Colonic mucosa (tissue), 4 donors: Measurements from ENCODE around the gene RAB14. TPM values are rescaled to one million over a fixed set of nuclear protein-coding genes. Genes with fewer than 3 reads are reported as not detected.

Experiments
- DNase-seq: peaks from one replicate; pipeline ENCODE4 v3.0.0-alpha.2; 2020
- H3K27ac ChIP-seq: fragments of 200-600 bp; one replicate; pipeline ENCODE4 v1.8.0; 2021
- H3K27me3 ChIP-seq: fragments of 200-600 bp; one replicate; pipeline ENCODE4 v1.8.0; 2021
- H3K36me3 ChIP-seq: fragments of 200-600 bp; one replicate; pipeline ENCODE4 v1.8.0; 2021
- H3K4me1 ChIP-seq: fragments of 200-600 bp; one replicate; pipeline ENCODE4 v1.8.0; 2021; ENCODE audit warnings: mild to moderate bottlenecking
- H3K4me3 ChIP-seq: fragments of 200-600 bp; one replicate; pipeline ENCODE4 v1.8.0; 2021
- H3K9ac ChIP-seq, 2 donors: one replicate each; pipeline ENCODE4 v1.7.0; 2013; ENCODE audit warnings: control low read depth in 2 of 2, low read depth in 2 of 2, low read length in 2 of 2
- H3K9me3 ChIP-seq: fragments of 200-600 bp; one replicate; pipeline ENCODE4 v1.8.0; 2021
- intact Hi-C: fragments of 100-400 bp; cut with DNase I; formaldehyde crosslinking; loops from one replicate; pipeline ENCODE4 v1.14.1; 2022
- total RNA-seq, 2 donors: library from RNA; stranded (reverse); fragmentation: NEBNext Ultra II Directional in 1 of 2; extraction: Animal tissue kit (Norgen Biotek cat#: 25700) in 1 of 2; gene quantifications; one replicate each; pipeline ENCODE4 v1.2.1, GENCODE V29; 2021
- TF ChIP-seq, protein P1 (sequence below): fragments of 200-600 bp; IDR thresholded peaks from one replicate; pipeline ENCODE4 v1.8.0; 2022; ENCODE audit warnings: antibody characterized with exemption, mild to moderate bottlenecking
- donor health status: healthy.
- donor health status: DM: no; HTN: no; CAD: no.
- donor health status: DM: no; HTN: no; CAD: no.

RAB14 gene
- total RNA-seq, 2 donors from 2014 or later, result 78.5 to 108 TPM

DNA sequence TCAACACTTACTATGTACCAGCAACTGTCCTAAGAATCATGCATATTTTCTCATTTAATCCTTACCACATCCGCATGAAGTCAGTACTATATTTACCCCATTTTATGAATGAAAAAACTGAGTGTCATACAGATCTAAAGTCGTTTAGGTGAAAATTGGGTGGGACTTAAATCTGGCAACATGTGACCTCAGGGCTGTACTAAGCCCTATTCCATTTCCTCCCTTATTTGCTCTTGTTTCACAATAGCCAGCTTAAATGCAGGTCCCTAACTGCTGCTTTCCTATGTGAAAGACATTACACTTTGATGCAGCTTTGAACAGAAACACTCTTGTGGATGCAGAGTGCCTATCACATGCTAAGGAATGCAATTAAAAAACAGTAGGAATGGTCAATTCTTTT lies 2.5 kb upstream of the RAB14 start:
- H3K4me3 ChIP-seq, result no peak overlapping the region
- no peaks in the 10 kb centered on the region for H3K36me3 ChIP-seq
- H3K9me3 ChIP-seq, result no peaks in the 10 kb centered on the region
- TF ChIP-seq, protein P1, sequence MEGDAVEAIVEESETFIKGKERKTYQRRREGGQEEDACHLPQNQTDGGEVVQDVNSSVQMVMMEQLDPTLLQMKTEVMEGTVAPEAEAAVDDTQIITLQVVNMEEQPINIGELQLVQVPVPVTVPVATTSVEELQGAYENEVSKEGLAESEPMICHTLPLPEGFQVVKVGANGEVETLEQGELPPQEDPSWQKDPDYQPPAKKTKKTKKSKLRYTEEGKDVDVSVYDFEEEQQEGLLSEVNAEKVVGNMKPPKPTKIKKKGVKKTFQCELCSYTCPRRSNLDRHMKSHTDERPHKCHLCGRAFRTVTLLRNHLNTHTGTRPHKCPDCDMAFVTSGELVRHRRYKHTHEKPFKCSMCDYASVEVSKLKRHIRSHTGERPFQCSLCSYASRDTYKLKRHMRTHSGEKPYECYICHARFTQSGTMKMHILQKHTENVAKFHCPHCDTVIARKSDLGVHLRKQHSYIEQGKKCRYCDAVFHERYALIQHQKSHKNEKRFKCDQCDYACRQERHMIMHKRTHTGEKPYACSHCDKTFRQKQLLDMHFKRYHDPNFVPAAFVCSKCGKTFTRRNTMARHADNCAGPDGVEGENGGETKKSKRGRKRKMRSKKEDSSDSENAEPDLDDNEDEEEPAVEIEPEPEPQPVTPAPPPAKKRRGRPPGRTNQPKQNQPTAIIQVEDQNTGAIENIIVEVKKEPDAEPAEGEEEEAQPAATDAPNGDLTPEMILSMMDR, result no peak
- peaks cover 15% of the 10 kb centered on the region for H3K4me1 ChIP-seq
- no peak for DNase-seq
- intact Hi-C loops, result no loop called here
- no peaks in the 10 kb centered on the region for H3K27me3 ChIP-seq
- no peak overlapping the region for H3K27ac ChIP-seq
- no peak overlapping the region for H3K9ac ChIP-seq

DNA sequence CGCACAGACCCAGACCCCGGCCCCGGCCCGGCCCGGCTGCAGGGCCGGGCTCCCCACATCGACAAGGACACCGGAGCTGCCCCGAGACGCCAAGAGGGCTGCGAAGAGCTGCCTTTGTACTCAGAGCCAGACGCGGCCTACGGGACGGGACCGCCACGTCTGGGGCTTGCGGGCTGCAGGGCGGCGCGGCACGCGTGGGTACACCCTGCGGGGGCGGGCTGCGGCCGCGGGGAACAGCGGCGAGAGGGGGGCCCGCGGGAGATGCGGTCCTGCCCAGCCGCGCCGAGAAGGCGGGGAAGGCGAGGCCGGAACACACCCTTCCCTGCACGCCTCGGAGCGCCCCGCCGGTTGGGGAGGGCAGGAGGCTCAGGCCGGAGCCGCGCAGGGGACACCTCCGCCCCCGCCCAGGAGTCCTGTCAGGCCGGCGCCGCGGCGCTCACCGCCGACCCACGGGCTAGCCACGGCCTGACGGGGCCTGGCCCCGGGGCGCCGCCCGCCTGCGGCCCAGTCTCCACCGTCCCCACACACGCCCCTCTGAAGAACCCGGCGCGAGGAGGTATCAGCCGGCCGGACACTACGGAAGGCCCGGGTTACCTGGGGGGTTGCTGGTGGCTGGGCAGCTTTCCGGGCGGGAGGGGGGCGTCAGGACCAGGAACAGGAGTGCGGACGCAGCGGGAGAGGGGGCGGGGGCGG lies 478 bp downstream of the RAB14 start:
- peak overlapping the region; percentile 84 for H3K4me3 ChIP-seq
- H3K9me3 ChIP-seq, result no peaks in the 10 kb centered on the region
- peak overlapping the region; percentile 97 for H3K27ac ChIP-seq
- intact Hi-C loops, result no loop called here
- peak overlapping the region; percentile 91 to 95 for H3K9ac ChIP-seq
- H3K27me3 ChIP-seq, result no peaks in the 10 kb centered on the region
- H3K4me1 ChIP-seq, result peaks cover 26% of the 10 kb centered on the region
- H3K36me3 ChIP-seq, result no peaks in the 10 kb centered on the region
- peak; percentile 59 for DNase-seq
- TF ChIP-seq, protein P1, result no peak

DNA sequence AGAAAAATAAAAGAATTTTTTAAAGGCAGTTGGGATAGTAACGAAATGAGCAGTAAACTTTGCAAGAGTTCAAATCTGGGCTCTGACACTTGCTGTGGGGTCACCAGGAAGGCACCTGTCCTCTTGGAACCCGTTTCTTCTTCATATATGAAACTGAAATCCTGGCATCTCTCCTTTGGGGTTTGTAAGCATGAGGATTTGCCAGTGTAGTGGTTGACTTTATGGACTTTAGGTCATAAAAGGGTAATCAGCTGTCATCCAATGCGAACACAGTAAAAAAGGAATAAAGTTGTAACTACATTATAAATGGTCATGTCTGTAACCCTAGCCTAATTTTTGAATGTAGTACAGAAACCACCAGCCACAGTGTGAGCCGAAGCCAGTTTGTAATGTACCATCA lies 1.3 kb downstream of the RAB14 start:
- intact Hi-C loops, result no loop called here
- H3K36me3 ChIP-seq, result no peaks in the 10 kb centered on the region
- TF ChIP-seq, protein P1, result no peak
- peaks cover 26% of the 10 kb centered on the region for H3K4me1 ChIP-seq
- no peaks in the 10 kb centered on the region for H3K9me3 ChIP-seq
- peak overlapping the region; percentile 97 for H3K27ac ChIP-seq
- no peak for DNase-seq
- H3K4me3 ChIP-seq, result peak overlapping the region; percentile 84
- no peaks in the 10 kb centered on the region for H3K27me3 ChIP-seq
- peak overlapping the region; percentile 91 to 95 for H3K9ac ChIP-seq

DNA sequence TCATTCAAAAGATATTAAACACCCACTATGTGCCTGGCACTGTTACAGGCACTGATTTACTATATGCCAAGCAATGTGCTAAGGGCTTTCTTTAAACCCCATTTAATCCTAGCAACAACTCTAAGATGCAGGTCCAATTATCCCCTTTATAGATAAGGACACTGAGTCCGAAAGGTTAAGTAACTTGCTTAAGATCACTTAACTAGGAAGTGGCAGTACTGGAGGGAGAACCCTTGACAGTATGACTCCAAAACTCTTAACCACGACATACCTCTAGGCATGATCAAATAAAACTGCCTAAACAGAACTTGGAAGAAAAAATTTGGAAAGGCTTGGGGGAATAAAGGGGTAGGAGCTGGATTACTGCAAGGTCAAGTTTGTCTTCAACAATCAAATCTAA lies 1.7 kb downstream of the RAB14 start:
- Histone ChIP-seq H3K9me3 (no peaks in the 10 kb centered on the region), H3K4me1 (peaks cover 26% of the 10 kb centered on the region), H3K4me3 (peak overlapping the region; percentile 84), H3K36me3 (no peaks in the 10 kb centered on the region), H3K9ac (peak overlapping the region in 1 of 2 donors; percentile 95), H3K27ac (peak overlapping the region; percentile 97), H3K27me3 (no peaks in the 10 kb centered on the region)
- no peak for DNase-seq
- TF ChIP-seq, protein P1, result no peak
- intact Hi-C loops, result no loop called here

DNA sequence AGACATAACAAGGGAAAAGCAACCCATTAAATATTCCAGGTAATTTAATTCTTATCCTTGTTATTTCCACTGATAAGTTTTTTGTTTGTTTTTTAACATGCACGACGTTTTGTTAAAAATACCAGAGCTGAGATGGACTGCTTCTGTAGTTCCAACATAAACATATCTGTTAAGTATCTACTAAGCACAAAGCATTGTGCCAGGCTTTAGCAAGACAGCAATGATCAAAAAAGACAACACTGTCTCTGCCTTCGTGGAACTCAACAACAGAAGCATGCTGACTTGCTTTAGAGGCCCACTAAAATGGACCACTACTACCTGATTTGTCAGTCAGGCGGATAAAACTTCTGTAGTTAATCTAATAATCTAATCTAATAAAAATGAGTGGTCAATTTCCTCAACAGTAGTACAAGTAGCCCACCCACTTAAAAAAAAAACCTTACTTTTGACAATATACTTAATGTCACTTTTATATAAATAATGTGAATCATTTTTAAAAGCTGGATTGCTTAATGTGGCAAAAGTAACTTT lies 3.1 kb downstream of the RAB14 start:
- Histone ChIP-seq H3K9ac (no peak overlapping the region), H3K27me3 (no peaks in the 10 kb centered on the region), H3K9me3 (no peaks in the 10 kb centered on the region), H3K36me3 (no peaks in the 10 kb centered on the region), H3K27ac (no peak overlapping the region), H3K4me1 (peaks cover 26% of the 10 kb centered on the region), H3K4me3 (no peak overlapping the region)
- DNase-seq, result no peak
- TF ChIP-seq, protein P1, result no peak
- intact Hi-C loops, result no loop called here
